H9 (cell line): ENCODE results near the gene FNDC3B. TPM values are rescaled to one million over a fixed set of nuclear protein-coding genes. Genes with fewer than 3 reads are reported as not detected.

ENCODE experiments used
- DNase-seq: peaks from one replicate; pipeline ENCODE4 v3.0.0-alpha.2; 2017
- H2AFZ ChIP-seq: one replicate; pipeline ENCODE4 v1.6.1; 2013; ENCODE audit warnings: mild to moderate bottlenecking, low read length, control low read depth, moderate library complexity
- H2AK5ac ChIP-seq: 2 replicates; pipeline ENCODE4 v1.6.1; 2013; ENCODE audit warnings: low read length, control low read depth, mixed read lengths; ENCODE audit not compliant: insufficient read length
- H2BK120ac ChIP-seq: one replicate; pipeline ENCODE4 v1.6.1; 2013; ENCODE audit warnings: low read depth, mild to moderate bottlenecking, low read length, control low read depth, inconsistent platforms; ENCODE audit not compliant: poor library complexity, severe bottlenecking
- H2BK12ac ChIP-seq: 2 replicates; pipeline ENCODE4 v1.6.1; 2013; ENCODE audit warnings: low read length, control low read depth, mixed read lengths, low read depth; ENCODE audit not compliant: insufficient read length
- H2BK15ac ChIP-seq: 2 replicates; pipeline ENCODE4 v1.6.1; 2013; ENCODE audit warnings: low read depth, low read length, control low read depth
- H2BK20ac ChIP-seq: one replicate; pipeline ENCODE4 v1.6.1; 2013; ENCODE audit warnings: low read depth, mild to moderate bottlenecking, low read length, control low read depth, inconsistent platforms; ENCODE audit not compliant: poor library complexity, severe bottlenecking
- H2BK5ac ChIP-seq: 2 replicates; pipeline ENCODE4 v1.6.1; 2013; ENCODE audit warnings: low read length, control low read depth, mixed read lengths; ENCODE audit not compliant: insufficient read length
- H3K14ac ChIP-seq: 2 replicates; pipeline ENCODE4 v1.6.1; 2013; ENCODE audit warnings: low read length, control low read depth; ENCODE audit not compliant: insufficient read depth
- H3K18ac ChIP-seq: 2 replicates; pipeline ENCODE4 v1.6.1; 2013; ENCODE audit warnings: low read depth, mild to moderate bottlenecking, mixed read lengths, low read length, control low read depth; ENCODE audit not compliant: insufficient read length
- H3K23ac ChIP-seq: 2 replicates; pipeline ENCODE4 v1.6.1; 2013; ENCODE audit warnings: low read length, control low read depth, mixed read lengths, low read depth; ENCODE audit not compliant: insufficient read length
- H3K23me2 ChIP-seq: 2 replicates; pipeline ENCODE4 v1.6.1; 2013; ENCODE audit warnings: low read depth, mild to moderate bottlenecking, mixed read lengths, low read length, control low read depth; ENCODE audit not compliant: insufficient read length, poor library complexity, severe bottlenecking
- H3K27ac ChIP-seq: 2 replicates; pipeline ENCODE4 v1.5.1; 2013; ENCODE audit warnings: low read length, control low read depth, mixed read lengths, low read depth; ENCODE audit not compliant: insufficient read length
- H3K27me3 ChIP-seq: 2 replicates; pipeline ENCODE4 v1.6.1; 2013; ENCODE audit warnings: low read length, control low read depth, inconsistent platforms; ENCODE audit not compliant: insufficient read depth
- H3K4ac ChIP-seq: 2 replicates; pipeline ENCODE4 v1.6.1; 2013; ENCODE audit warnings: low read depth, mild to moderate bottlenecking, control low read depth, inconsistent platforms, low read length, moderate library complexity
- H3K4me1 ChIP-seq: 2 replicates; pipeline ENCODE4 v1.6.1; 2013; ENCODE audit warnings: low read length, control low read depth, inconsistent platforms; ENCODE audit not compliant: insufficient read depth
- H3K4me2 ChIP-seq: 2 replicates; pipeline ENCODE4 v1.6.1; 2013; ENCODE audit warnings: low read length, control low read depth, mixed read lengths; ENCODE audit not compliant: insufficient read length, insufficient read depth
- H3K56ac ChIP-seq: 2 replicates; pipeline ENCODE4 v1.6.1; 2013; ENCODE audit warnings: low read depth, mild to moderate bottlenecking, mixed read lengths, low read length, control low read depth; ENCODE audit not compliant: insufficient read length
- H3K79me1 ChIP-seq: 2 replicates; pipeline ENCODE4 v1.6.1; 2013; ENCODE audit warnings: low read depth, mild to moderate bottlenecking, moderate library complexity, low read length, control low read depth, inconsistent platforms; ENCODE audit not compliant: insufficient read depth, poor library complexity, severe bottlenecking
- H3K79me2 ChIP-seq: 2 replicates; pipeline ENCODE4 v1.6.1; 2013; ENCODE audit warnings: low read length, control low read depth, inconsistent platforms; ENCODE audit not compliant: insufficient read depth
- H3K9ac ChIP-seq: 2 replicates; pipeline ENCODE4 v1.6.1; 2013; ENCODE audit warnings: low read length, control low read depth, mixed read lengths; ENCODE audit not compliant: insufficient read length; ENCODE audit errors: extremely low read depth
- H3K9me3 ChIP-seq: one replicate; pipeline ENCODE4 v1.6.1; 2013; ENCODE audit warnings: low read depth, low read length, inconsistent platforms; ENCODE audit not compliant: control insufficient read depth
- H3T11ph ChIP-seq: one replicate; pipeline ENCODE4 v1.6.1; 2013; ENCODE audit warnings: mild to moderate bottlenecking, low read length, control low read depth, inconsistent platforms
- H4K20me1 ChIP-seq: one replicate; pipeline ENCODE4 v1.6.1; 2013; ENCODE audit not compliant: control insufficient read depth, insufficient read length, insufficient read depth
- H4K5ac ChIP-seq: 2 replicates; pipeline ENCODE4 v1.6.1; 2013; ENCODE audit warnings: low read depth, mild to moderate bottlenecking, mixed read lengths, low read length, control low read depth; ENCODE audit not compliant: insufficient read length
- H4K8ac ChIP-seq: replicated peaks from 2 replicates; pipeline ENCODE4 v1.6.1; 2013; ENCODE audit warnings: low read length, control low read depth, mixed read lengths, low read depth; ENCODE audit not compliant: insufficient read length
- H4K91ac ChIP-seq: 2 replicates; pipeline ENCODE4 v1.6.1; 2013; ENCODE audit warnings: low read depth, mild to moderate bottlenecking, moderate library complexity, mixed read lengths, low read length, control low read depth; ENCODE audit not compliant: insufficient read length
- H3K27ac Mint-ChIP-seq, 3 experiments: 2 replicates in 2 of 3; 3 replicates in 1 of 3; pipeline ENCODE4 v1.8.0; 2020 to 2021; ENCODE audit warnings: mixed read lengths in 3 of 3, mild to moderate bottlenecking in 1 of 3, moderate library complexity in 1 of 3
- H3K27me3 Mint-ChIP-seq: 2 replicates; pipeline ENCODE4 v1.8.0; 2021; ENCODE audit warnings: low read depth, mild to moderate bottlenecking, moderate library complexity, mixed read lengths
- H3K36me3 Mint-ChIP-seq, 3 experiments: 2 replicates in 2 of 3; 3 replicates in 1 of 3; pipeline ENCODE4 v1.8.0; 2020 to 2021; ENCODE audit warnings: low read depth in 3 of 3, mixed read lengths in 3 of 3; ENCODE audit not compliant: insufficient read depth in 1 of 3
- H3K4me1 Mint-ChIP-seq, 2 experiments: 2 replicates each; pipeline ENCODE4 v1.8.0; 2020; ENCODE audit warnings: mixed read lengths in 2 of 2
- H3K4me3 Mint-ChIP-seq, 2 experiments: 2 replicates in 1 of 2; 3 replicates in 1 of 2; pipeline ENCODE4 v1.8.0; 2020 to 2021; ENCODE audit warnings: mild to moderate bottlenecking in 2 of 2, mixed read lengths in 2 of 2, moderate library complexity in 1 of 2
- H3K9me3 Mint-ChIP-seq, 2 experiments: 2 replicates in 1 of 2; 3 replicates in 1 of 2; pipeline ENCODE4 v1.8.0; 2020; ENCODE audit warnings: mild to moderate bottlenecking in 2 of 2, mixed read lengths in 2 of 2, moderate library complexity in 1 of 2
- CTCF ChIP-seq: fragments of 200-600 bp; sonication (generic); conservative IDR thresholded peaks from 3 replicates; pipeline ENCODE4 v1.8.0; 2021; ENCODE audit warnings: antibody characterized with exemption, mild to moderate bottlenecking
- WGBS: extraction: QIAGEN DNeasy Blood & Tissue Kit; methylation state at CpG from one replicate; pipeline ENCODE4 v1.1.7; 2013; ENCODE audit warnings: missing lambda C conversion rate, low lambda C conversion rate, mixed read lengths; ENCODE audit not compliant: insufficient read length; ENCODE audit errors: extremely low coverage; 5-methylcytosine and 5-hydroxymethylcytosine counted together
- total RNA-seq: library from RNA; stranded (reverse); gene quantifications from 2 replicates; pipeline ENCODE4 v1.2.1, GENCODE V29; 2021

FNDC3B gene
- total RNA-seq, 1 experiment from 2014 or later, result 43.8 TPM

- H3K18ac ChIP-seq, result no peak overlapping the region
- H2BK15ac ChIP-seq, result no peak overlapping the region
- Mint-ChIP-seq H3K27ac (peak overlapping the region in 2 of 3 experiments; percentile 32 to 41; a peak in 2 of 7 replicates), H3K9me3 (no peaks in the 10 kb centered on the region), H3K27me3 (no peaks in the 10 kb centered on the region), H3K4me3 (no peak overlapping the region), H3K36me3 (peaks cover 1 to 4% (median 4%) of the 10 kb centered on the region in 3 experiments; a peak in 3 of 7 replicates), H3K4me1 (peaks cover 46 to 49% of the 10 kb centered on the region in 2 experiments)
- TF ChIP-seq CTCF, result peak; percentile 41; the same call in 1 of the 3 replicates
- no peak for DNase-seq
- H2BK12ac ChIP-seq, result no peak overlapping the region
- no peak overlapping the region for H3K23ac ChIP-seq
- H2BK5ac ChIP-seq, result no peak overlapping the region
- peaks cover 5% of the 10 kb centered on the region for H3K79me1 ChIP-seq
- no peaks in the 10 kb centered on the region for H3K9me3 ChIP-seq
- H3K23me2 ChIP-seq, result no peaks in the 10 kb centered on the region
- H2BK120ac ChIP-seq, result no peak overlapping the region
- no peak overlapping the region for H3K9ac ChIP-seq
- H2AK5ac ChIP-seq, result no peak overlapping the region
- no peak overlapping the region for H3K4ac ChIP-seq
- no peak overlapping the region for H2AFZ ChIP-seq
- H4K91ac ChIP-seq, result no peak overlapping the region
- no peaks in the 10 kb centered on the region for H4K20me1 ChIP-seq
- H3T11ph ChIP-seq, result no peak overlapping the region
- no peak overlapping the region for H3K27ac ChIP-seq
- peaks cover 3% of the 10 kb centered on the region; the same call in 1 of the 2 replicates for H3K79me2 ChIP-seq
- H3K4me2 ChIP-seq, result no peak overlapping the region
- peaks cover 3% of the 10 kb centered on the region for H3K4me1 ChIP-seq
- no peaks in the 10 kb centered on the region for H3K27me3 ChIP-seq
- no peak overlapping the region for H2BK20ac ChIP-seq
- no peak overlapping the region for H3K14ac ChIP-seq
- H4K8ac ChIP-seq, result no peak overlapping the region
- WGBS, result no CpG with 5 or more reads among the region's 7 CpGs
- no peak overlapping the region for H4K5ac ChIP-seq
- no peak overlapping the region for H3K56ac ChIP-seq
Measured at GRCh38 chr3:172094621-172095557, 55.5 kb downstream of the FNDC3B start.
